GM19467 (cell line): ENCODE results near the gene NUP43.
"Not testable (repeated sequence)": the region's sequence is repeated elsewhere in the genome, so short reads cannot be mapped to it uniquely, and the experiment has no call there.

Experiments
- ATAC-seq: cut with Tn5 transposase; IDR thresholded peaks from one replicate; pipeline ENCODE4 v1.9.1; 2021; ENCODE audit warnings: mild to moderate bottlenecking, moderate library complexity; ENCODE audit not compliant: unreplicated experiment

The NUP43 gene

GRCh38 chr6:149749082-149749593, 2.8 kb upstream of the NUP43 start:
- not testable (repeated sequence) for ATAC-seq

- ATAC-seq, result not testable (repeated sequence)
These were observed 1.1 kb downstream of the NUP43 start for GRCh38 chr6:149745252-149745651.

- ATAC-seq, result no peak
These were observed 11.4 kb downstream of the NUP43 start for GRCh38 chr6:149734915-149735314.

- no peak for ATAC-seq
These were observed 13.1 kb downstream of the NUP43 start for GRCh38 chr6:149733089-149733720.

- ATAC-seq, result no peak
These were observed 16.5 kb downstream of the NUP43 start for GRCh38 chr6:149729824-149730223.

- no peak for ATAC-seq
These were observed 17.7 kb downstream of the NUP43 start for GRCh38 chr6:149728499-149729234.

- ATAC-seq, result no peak
These were observed 18.4 kb downstream of the NUP43 start for GRCh38 chr6:149727793-149728498.

GRCh38 chr6:149725785-149726184, 20.5 kb downstream of the NUP43 start:
- ATAC-seq, result no peak

- ATAC-seq, result no peak
These were observed 22.4 kb downstream of the NUP43 start for GRCh38 chr6:149723771-149724417.

- no peak for ATAC-seq
These were observed 23.1 kb downstream of the NUP43 start for GRCh38 chr6:149723262-149723661.

- no peak for ATAC-seq
These were observed 26.8 kb downstream of the NUP43 start for GRCh38 chr6:149719531-149719930.

GRCh38 chr6:149717588-149718458, 28.5 kb downstream of the NUP43 start, which contains the start of gene LATS1:
TSS of gene LATS1 (minus strand) at chr6:149718101. CDS start at chr6:149702126, 15,975 bp downstream.
- ATAC-seq, result peak; percentile 81

- peak; percentile 2 for ATAC-seq
These were observed 29.1 kb downstream of the NUP43 start for GRCh38 chr6:149717255-149717587.

GRCh38 chr6:149716181-149716963, 30.0 kb downstream of the NUP43 start:
- no peak for ATAC-seq

- ATAC-seq, result no peak
These were observed 31.9 kb downstream of the NUP43 start for GRCh38 chr6:149714442-149714841.

GRCh38 chr6:149711711-149712110, 34.6 kb downstream of the NUP43 start:
- ATAC-seq, result no peak

- ATAC-seq, result no peak
These were observed 44.6 kb downstream of the NUP43 start for GRCh38 chr6:149701714-149702113.

GRCh38 chr6:149699150-149699549, 47.2 kb downstream of the NUP43 start:
- no peak for ATAC-seq

- no peak for ATAC-seq
These were observed 48.2 kb downstream of the NUP43 start for GRCh38 chr6:149698175-149698574.
